Vagina (tissue), 2 donors: ENCODE results near the gene LAMP5.

Experiments
- POLR2A ChIP-seq, 2 donors: fragments of 450-650 bp; IDR thresholded peaks; one replicate each; pipeline ENCODE4 v1.6.1; 2017; ENCODE audit warnings: antibody characterized with exemption in 2 of 2, mild to moderate bottlenecking in 2 of 2, moderate library complexity in 2 of 2
- TF ChIP-seq, protein P1 (sequence below), 3 experiments: fragments of 450-650 bp in 2 of 3; fragments of 200-600 bp in 1 of 3; sonication (generic) in 1 of 3; IDR thresholded peaks; one replicate each; pipeline ENCODE4 v1.5.1; 2017 to 2019; ENCODE audit warnings: antibody characterized with exemption in 3 of 3, mild to moderate bottlenecking in 2 of 3, moderate library complexity in 2 of 3

DNA sequence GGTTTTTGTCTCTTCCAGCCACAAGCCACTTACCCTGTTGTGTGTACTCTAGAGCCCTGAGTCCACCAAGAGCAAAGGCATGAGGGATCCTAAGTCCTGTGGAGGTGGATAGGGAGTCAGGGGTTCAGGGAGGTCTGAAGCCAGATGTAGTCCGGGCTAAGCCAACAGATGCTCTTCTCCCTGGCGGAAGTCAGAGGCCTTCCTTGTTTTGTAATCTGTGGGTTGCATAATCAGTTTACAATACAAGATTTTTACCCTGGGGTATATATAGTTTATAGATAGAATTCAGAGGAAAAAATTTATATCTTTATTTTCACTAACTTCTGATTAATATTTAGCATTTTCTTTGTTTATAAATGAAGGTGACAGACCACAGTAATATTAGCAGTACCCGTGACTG is 9.2 kb downstream of the LAMP5 start:
- TF ChIP-seq, protein P1, sequence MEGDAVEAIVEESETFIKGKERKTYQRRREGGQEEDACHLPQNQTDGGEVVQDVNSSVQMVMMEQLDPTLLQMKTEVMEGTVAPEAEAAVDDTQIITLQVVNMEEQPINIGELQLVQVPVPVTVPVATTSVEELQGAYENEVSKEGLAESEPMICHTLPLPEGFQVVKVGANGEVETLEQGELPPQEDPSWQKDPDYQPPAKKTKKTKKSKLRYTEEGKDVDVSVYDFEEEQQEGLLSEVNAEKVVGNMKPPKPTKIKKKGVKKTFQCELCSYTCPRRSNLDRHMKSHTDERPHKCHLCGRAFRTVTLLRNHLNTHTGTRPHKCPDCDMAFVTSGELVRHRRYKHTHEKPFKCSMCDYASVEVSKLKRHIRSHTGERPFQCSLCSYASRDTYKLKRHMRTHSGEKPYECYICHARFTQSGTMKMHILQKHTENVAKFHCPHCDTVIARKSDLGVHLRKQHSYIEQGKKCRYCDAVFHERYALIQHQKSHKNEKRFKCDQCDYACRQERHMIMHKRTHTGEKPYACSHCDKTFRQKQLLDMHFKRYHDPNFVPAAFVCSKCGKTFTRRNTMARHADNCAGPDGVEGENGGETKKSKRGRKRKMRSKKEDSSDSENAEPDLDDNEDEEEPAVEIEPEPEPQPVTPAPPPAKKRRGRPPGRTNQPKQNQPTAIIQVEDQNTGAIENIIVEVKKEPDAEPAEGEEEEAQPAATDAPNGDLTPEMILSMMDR (IDR thresholded peaks at IDR 0.05), result no peak
- no peak for TF ChIP-seq POLR2A (IDR thresholded peaks at IDR 0.05)
